DMS53 (cell line): Measurements from ENCODE around the gene ARVCF.
A peak's percentile ranks its signal among the peaks of the same experiment; 100 is the strongest.

Experiments used
- DNase-seq: peaks from one replicate; lab custom pipeline; 2025; lab: John Stamatoyannopoulos, UW

Gene ARVCF

DNA sequence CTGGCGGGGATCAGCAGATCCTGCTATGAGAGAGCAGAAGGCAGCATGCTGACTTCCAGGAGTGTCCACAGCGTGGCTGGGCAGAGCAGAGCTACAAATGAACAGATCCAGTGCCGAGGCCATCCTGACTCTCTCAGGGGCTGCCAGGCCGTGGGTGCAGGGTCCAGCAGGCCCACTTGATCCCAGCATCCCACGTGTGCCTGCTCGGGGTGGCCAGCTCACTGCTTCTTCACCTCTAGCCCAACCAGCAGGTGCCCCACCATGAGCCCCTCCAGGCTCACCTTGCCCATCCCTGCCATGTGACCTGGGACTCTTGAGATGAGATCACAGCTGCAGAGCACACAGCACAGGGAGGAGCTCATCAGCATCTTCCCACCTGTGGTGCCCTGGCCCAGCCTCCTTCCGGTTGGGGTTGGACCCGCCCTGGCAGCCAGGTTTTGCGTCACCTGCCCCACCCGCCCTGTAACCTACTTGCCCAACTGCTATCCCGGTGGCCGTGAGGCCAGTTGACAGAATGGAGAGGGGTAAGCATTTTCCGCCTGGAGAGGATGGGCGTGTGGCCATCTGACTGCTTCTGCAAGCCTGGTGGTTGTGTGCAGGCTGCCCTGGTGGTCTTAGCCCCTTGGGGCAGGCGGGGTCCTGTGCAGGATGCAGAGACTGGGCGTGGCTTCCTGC, 15.2 kb upstream of the ARVCF start:
- DNase-seq, result no peak

DNA sequence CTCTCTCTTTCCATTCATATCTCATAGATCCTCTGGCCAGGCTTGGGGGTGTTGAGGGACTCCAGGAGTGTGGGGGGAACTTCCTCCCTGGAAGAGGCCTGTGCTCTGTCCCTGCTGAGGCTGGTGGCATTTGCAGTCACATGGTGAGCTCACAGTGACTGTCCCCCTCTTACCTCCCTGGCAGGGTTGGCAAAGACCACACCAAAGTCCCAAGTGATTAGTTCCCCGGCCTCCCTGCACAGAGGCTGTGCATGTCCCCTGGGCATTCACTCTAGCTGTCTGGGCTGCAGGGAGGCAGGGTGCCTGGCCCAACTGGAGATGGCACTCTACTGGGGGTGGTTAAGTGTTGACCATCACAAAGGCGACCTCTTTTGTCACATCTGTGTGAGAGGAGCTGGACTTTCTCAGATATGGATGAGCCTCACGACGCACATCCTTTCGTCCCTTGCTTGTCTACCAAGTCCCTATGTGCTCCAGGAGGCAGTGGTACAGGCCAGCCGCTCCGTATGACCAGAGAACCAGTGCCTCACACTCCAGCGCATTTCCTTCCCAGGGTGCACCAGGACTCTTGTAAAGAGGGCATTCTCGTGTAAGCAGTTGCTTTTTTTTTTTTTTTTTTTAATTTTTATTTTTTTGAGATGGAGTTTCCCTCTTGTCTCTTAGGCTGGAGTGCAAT, 13.1 kb upstream of the ARVCF start:
- no peak for DNase-seq

GRCh38 chr22:20028855-20029549, 12.4 kb upstream of the ARVCF start:
- DNase-seq, result no peak

- DNase-seq, result peak; percentile 26
These were observed 11.6 kb upstream of the ARVCF start for GRCh38 chr22:20027966-20028854.

GRCh38 chr22:20026996-20027601, 10.5 kb upstream of the ARVCF start:
- DNase-seq, result no peak

DNA sequence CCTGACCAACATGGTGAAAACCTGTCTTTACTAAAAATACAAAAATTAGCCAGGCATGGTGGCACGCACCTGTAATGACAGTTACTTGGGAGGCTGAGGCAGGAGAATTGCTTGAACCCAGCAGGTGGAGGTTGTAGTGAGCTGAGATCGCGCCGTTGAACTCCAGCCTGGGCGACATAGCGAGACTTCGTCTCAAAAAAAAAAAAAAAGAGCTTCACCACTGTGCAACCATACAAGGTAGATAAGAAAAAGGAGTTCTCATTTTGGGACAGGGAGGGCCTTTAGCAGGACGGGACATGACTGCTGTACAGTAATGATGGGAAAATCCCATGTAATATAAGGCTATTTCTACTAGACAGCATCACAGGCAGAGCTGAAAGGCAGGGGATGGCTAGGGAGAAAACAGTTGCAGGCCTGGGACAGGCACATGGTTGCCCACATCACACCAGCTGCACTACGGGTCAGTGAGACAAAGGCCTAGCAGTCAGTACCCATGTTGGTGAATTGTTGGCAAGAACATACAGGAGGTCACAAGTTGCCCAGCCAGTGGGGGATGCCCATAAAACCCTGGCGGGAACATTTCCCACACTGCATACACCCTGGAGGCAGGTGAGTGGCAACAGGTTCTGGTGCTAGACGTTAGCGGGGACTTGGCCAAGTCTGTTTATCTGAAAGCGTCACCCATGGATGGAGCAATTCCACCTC, 9.7 kb upstream of the ARVCF start:
- DNase-seq, result no peak

- no peak for DNase-seq
These were observed 9.0 kb upstream of the ARVCF start for GRCh38 chr22:20025401-20026203.

GRCh38 chr22:20024650-20025397, 8.2 kb upstream of the ARVCF start:
- DNase-seq, result no peak

GRCh38 chr22:20024225-20024624, 7.6 kb upstream of the ARVCF start:
- no peak for DNase-seq

DNA sequence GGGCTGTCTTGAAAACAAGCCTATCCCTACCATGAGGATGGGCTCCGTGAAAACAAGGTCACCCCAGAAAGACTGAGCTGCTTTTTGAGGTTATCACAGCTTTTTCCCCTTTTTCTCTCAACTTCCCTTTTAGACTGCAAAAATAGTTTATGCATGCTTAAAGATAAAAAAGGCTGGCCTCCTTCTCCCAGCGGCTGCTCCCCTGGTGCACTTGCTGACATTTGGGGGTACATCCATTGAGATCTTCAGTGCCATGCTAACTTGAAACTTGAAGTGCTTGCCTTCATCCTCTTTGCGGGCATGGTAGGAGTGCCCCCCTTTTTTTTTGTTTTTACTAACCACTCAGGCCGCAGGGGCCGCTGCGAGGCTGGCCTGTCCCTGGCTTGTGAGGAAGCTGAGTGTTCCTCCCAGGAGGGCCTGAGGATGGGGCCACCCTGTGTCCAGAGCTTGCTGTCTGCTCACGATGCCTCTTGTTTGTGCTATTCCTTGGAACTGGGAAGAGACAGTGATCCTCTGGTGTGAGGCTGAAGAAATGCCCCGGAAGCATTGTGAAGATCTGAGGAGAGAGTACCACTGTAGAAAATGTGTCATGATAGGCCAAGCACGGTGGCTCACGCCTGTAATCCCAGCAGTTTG, 6.5 kb upstream of the ARVCF start:
- no peak for DNase-seq

- DNase-seq, result no peak
These were observed 5.8 kb upstream of the ARVCF start for GRCh38 chr22:20022231-20022977.

DNA sequence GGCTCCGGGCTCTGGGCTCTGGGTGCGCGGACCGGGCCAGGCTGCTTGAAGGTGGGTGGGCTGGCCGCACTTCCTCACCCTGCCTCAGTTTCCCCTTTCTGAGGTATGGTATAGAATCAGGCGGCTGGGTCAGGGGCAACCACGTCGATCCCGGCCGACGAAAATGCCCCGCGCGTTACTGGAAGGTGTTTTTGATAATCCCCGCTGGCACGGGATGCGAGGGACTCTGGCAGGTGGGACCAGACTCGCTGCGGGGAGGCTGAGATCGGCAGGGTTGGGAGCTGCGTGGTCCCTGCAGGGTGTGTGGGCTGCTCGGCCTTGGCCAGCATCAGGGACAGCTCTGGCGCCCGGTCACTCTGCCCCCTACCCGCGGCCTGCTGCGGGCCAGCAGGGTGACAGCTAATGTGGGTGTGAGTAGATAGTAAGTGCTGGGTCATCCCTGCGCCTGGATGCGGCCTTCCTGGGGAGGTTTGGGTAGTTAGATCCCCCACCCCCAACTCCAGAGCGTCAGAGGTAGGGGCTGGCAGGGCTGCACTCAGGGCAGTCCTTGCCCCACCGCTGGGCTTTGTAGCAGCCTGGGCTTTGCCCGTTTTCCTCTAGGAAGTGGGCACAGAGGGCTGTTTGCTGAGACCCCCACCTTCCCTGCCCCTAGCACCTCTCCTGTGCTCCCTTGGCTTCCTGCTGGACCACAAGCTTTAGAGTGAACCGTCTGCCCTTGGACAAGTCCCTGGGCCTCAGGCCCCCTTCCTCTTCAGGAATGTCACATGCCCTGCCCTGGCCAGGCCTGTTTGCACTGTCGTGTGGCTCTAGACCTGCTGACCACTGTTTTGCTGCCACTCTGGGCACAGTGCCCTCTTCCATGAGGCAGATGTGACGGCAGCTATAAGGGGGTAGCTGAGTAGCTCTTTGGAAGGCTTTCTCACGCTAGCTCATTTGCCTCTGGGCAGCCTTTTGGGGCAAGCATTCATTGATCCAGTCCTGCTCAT, 4.9 kb upstream of the ARVCF start:
- peak; percentile 30 for DNase-seq

GRCh38 chr22:20020533-20021195, 4.0 kb upstream of the ARVCF start, which contains the start of gene TANGO2:
Gene TANGO2 (plus strand): TSS chr22:20021110. CDS start chr22:20036799, 15,689 bp downstream.
- DNase-seq, result peak; percentile 86

GRCh38 chr22:20019661-20020532, 3.3 kb upstream of the ARVCF start:
- no peak for DNase-seq

- no peak for DNase-seq
These were observed 1.4 kb upstream of the ARVCF start for GRCh38 chr22:20018001-20018400.

- DNase-seq, result no peak
These were observed 967 bp upstream of the ARVCF start for GRCh38 chr22:20017622-20017958.
